ENCODE results near the gene PLCXD1.

DNA sequence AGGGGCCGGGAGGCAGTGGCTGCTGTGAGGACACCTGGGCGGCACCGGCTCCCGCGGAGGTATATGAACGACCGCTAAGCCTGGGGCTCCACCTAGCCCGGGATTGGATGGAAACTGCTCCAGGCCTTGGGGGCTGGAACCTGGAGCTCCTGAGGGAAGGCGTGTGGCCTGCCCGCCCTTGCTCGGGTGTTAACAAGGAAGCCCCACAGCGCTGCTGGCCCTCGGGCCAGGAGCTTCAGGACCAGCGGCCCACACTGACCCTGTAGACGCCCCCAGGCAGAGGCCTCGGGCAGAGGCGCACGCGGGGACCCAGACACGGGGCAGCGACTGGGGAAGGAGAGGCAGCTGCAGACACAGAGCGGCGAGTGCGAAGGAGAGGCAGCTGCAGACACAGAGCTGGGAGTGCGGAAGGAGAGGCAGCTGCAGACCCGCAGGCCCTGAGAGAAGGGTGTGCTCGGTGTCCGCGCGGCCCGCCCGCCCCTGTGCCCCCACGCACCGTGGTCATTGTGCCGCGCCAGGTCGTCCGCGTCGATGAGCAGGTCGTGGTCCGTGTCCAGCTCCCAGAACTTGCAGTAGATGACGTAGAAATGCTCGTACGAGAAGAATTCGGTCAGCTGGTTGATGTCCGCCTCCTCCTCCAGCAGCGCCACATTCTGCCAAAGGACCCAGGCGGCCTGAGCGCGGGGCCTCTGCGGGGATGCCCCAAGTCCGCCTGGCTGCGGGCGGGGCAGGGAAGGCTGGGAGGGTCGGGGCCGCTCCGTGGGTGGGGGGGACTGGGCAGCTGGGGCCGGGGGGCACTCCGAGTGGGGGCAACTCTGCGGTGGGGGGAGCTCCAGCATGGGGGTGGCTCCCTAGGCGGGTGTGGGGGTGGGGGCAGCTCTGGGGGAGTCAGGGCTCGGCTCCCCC, 64.1 kb downstream of the PLCXD1 start:
- TF ChIP-seq CTBP1 (IDR thresholded peaks at IDR 0.05; ENCODE audit: borderline replicate concordance) (no peak), SP1 (IDR thresholded peaks at IDR 0.05) (no peak), FOXK2 (IDR thresholded peaks at IDR 0.05) (no peak), BHLHE40 (IDR thresholded peaks at IDR 0.05; ENCODE audit: borderline replicate concordance) (no peak), NFRKB (IDR thresholded peaks at IDR 0.05) (no peak), LEF1 (IDR thresholded peaks at IDR 0.05; ENCODE audit: borderline replicate concordance) (no peak)
